ENCODE measurements around the gene FBLN7. TPM values are rescaled to one million over a fixed set of nuclear protein-coding genes. Genes with fewer than 3 reads are reported as not detected.
"Not testable (repeated sequence)": the region's sequence is repeated elsewhere in the genome, so short reads cannot be mapped to it uniquely, and the experiment has no call there.

The FBLN7 gene
- total RNA-seq, 2 donors from 2014 or later: 0.86 to 3.5 TPM

DNA sequence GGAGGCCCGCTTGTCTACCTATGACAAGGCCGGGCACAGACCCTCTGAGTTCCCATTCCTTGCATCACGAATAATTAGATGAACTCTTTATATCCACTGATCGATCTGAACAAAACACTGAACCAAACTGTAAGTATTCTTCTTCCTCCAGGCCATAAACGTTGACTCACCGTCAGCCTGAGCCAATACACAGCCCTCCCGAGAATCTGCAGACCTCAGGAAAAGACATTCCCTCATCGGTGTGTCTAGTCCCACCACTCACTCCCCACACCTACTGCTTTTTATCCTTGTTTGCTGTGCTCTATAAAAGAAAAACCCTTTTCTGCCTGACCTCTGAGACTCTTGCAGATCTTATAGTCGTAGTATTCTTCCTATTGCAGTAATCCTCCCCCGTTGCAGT, 42.1 kb upstream of the FBLN7 start:
- H3K9me3 ChIP-seq: no peaks in the 10 kb centered on the region
- TF ChIP-seq, protein P1, sequence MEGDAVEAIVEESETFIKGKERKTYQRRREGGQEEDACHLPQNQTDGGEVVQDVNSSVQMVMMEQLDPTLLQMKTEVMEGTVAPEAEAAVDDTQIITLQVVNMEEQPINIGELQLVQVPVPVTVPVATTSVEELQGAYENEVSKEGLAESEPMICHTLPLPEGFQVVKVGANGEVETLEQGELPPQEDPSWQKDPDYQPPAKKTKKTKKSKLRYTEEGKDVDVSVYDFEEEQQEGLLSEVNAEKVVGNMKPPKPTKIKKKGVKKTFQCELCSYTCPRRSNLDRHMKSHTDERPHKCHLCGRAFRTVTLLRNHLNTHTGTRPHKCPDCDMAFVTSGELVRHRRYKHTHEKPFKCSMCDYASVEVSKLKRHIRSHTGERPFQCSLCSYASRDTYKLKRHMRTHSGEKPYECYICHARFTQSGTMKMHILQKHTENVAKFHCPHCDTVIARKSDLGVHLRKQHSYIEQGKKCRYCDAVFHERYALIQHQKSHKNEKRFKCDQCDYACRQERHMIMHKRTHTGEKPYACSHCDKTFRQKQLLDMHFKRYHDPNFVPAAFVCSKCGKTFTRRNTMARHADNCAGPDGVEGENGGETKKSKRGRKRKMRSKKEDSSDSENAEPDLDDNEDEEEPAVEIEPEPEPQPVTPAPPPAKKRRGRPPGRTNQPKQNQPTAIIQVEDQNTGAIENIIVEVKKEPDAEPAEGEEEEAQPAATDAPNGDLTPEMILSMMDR (IDR thresholded peaks at IDR 0.05): no peak
- H3K36me3 ChIP-seq: peaks cover 17% of the 10 kb centered on the region
- DNase-seq (ENCODE audit: low spot score): no peak
- H3K4me3 ChIP-seq: no peak overlapping the region
- no peak overlapping the region for H3K27ac ChIP-seq
- H3K4me1 ChIP-seq: no peaks in the 10 kb centered on the region
- no peaks in the 10 kb centered on the region for H3K27me3 ChIP-seq

DNA sequence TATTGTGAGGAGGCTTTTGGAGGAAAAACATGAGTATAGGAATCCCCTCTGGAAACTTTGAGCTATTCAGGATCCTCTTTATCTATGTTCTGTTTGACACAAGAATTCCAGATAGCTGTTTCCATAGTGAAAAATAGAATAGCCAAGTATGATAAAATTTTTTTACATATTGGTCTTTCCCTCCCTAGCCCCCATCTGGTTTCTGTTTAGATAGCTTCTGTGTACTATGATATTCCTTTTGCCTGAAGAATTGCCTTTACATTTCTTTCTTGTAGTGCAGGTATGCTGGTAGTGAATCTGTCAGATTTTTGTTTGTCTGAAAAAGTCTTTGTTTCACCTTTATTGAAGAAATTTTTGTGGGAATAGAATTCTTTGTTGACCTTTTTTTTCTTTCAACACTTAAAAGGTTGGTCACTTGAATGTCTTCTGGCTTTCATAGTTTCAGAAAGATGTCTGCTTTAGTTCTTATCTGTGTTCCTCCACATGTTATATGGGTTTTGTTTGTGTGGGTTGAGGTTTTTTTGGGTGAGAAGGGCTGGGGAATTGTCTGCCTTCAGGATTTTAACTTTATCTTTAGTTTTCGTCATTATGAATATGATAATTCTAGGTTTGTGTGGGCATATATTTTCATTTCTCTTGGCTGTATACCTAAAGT, 29.9 kb upstream of the FBLN7 start:
- Histone ChIP-seq H3K36me3 (peaks cover 20% of the 10 kb centered on the region), H3K9me3 (peaks cover 0 to 21% of the 10 kb centered on the region in 2 donors)

DNA sequence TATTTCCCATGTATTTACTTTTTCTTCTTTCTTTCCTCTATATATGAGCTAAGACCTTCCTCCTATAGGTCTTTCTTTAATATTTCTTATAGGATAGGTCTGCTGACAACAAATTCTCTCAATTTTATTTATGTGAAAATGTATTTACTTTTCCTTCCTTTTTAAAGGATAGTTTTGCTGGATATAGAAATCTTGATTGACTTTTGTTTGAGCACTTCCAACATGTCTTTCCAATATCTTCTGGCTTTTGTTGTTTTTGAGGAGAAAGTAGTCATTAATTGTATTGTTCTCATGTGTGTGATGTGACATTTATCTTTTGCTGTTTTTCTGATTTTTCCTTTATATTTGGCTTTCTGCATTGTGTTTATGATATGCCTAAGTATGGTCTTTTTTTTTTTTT, 28.9 kb upstream of the FBLN7 start:
- TF ChIP-seq, protein P1 (IDR thresholded peaks at IDR 0.05): no peak
- no peak for DNase-seq (ENCODE audit: low spot score)
- no peaks in the 10 kb centered on the region for H3K4me1 ChIP-seq
- H3K27me3 ChIP-seq: no peaks in the 10 kb centered on the region
- no peak overlapping the region for H3K27ac ChIP-seq
- no peak overlapping the region for H3K4me3 ChIP-seq
- peaks cover 20% of the 10 kb centered on the region for H3K36me3 ChIP-seq
- H3K9me3 ChIP-seq: peaks cover 0 to 21% of the 10 kb centered on the region in 2 donors

More for the DNA sequence above, 29.9 kb upstream of the FBLN7 start:
- H3K4me1 ChIP-seq: no peaks in the 10 kb centered on the region
- no peaks in the 10 kb centered on the region for H3K27me3 ChIP-seq
- TF ChIP-seq, protein P1 (IDR thresholded peaks at IDR 0.05): no peak
- H3K4me3 ChIP-seq: no peak overlapping the region
- DNase-seq (ENCODE audit: low spot score): no peak
- H3K27ac ChIP-seq: no peak overlapping the region

DNA sequence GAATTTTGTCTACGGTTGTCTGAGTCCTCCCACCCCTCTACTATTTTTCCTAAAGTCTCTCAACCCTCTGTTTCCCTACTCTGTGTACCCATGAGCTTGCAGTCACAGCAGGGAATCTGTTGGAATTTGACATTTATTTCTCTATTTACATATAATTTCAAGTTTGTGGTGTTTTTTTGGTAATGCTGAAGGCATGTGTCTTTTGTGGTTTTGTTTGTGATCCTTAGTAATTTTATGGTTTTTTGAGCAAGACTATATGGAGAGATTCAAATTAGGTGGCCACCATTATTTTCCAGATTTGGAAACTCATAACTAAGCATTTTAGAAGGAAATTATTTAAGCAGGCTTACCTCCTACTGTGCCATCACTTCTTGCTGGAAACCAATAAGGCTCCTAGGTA, 27.2 kb upstream of the FBLN7 start:
- Histone ChIP-seq H3K36me3 (peaks cover 20% of the 10 kb centered on the region), H3K9me3 (peaks cover 0 to 21% of the 10 kb centered on the region in 2 donors), H3K27ac (no peak overlapping the region), H3K4me1 (no peaks in the 10 kb centered on the region), H3K27me3 (no peaks in the 10 kb centered on the region), H3K4me3 (no peak overlapping the region)
- TF ChIP-seq, protein P1 (IDR thresholded peaks at IDR 0.05): no peak
- DNase-seq (ENCODE audit: low spot score): no peak

DNA sequence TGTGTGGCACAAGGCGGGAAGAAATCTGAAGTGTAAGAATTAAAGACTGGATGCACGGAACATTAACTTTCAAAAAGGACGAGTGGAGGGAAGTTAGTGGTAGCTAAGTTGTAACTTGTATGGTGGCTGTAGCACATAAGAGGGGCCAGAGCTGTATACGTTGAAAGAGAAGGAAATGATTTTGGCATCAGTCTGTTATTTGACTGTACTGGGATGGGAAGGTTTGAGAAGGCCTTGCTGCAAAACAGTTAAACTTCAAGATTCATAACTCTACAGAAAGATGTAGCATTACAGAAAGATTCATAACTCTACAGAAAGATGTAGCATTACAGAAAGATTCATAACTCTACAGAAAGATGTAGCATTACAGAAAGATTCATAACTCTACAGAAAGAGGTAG, 24.8 kb upstream of the FBLN7 start:
- H3K9me3 ChIP-seq: peaks cover 0 to 16% of the 10 kb centered on the region in 2 donors
- not testable (repeated sequence) for H3K27me3 ChIP-seq; H3K4me3 ChIP-seq; H3K27ac ChIP-seq; DNase-seq (ENCODE audit: low spot score); H3K4me1 ChIP-seq
- peaks cover 21% of the 10 kb centered on the region for H3K36me3 ChIP-seq

DNA sequence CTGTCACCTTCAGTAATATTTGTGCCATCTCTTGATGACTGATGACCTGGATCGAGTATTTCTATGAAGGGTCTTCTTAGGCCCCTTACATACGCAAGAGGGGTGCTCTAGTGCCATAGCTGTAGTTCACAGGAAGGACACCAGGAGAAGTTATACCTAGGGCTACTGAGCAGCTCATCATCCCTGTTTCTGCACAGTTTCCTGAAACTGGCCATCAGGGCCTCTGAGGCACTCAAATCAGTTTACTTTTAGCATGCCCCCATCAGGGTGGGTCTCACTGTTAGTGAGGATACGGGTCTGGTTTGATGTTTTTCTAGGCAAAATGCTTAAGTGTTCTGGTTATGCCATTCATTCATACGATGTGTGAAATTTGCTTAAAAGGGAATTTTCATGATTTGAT, 20.0 kb upstream of the FBLN7 start:
- H3K9me3 ChIP-seq: no peaks in the 10 kb centered on the region
- H3K4me3 ChIP-seq: no peak overlapping the region
- H3K4me1 ChIP-seq: no peaks in the 10 kb centered on the region
- no peak overlapping the region for H3K27ac ChIP-seq
- TF ChIP-seq, protein P1 (IDR thresholded peaks at IDR 0.05): no peak
- no peaks in the 10 kb centered on the region for H3K27me3 ChIP-seq
- H3K36me3 ChIP-seq: peaks cover 9% of the 10 kb centered on the region
- DNase-seq (ENCODE audit: low spot score): no peak
